ENCODE data around the gene PAX3.

DNA sequence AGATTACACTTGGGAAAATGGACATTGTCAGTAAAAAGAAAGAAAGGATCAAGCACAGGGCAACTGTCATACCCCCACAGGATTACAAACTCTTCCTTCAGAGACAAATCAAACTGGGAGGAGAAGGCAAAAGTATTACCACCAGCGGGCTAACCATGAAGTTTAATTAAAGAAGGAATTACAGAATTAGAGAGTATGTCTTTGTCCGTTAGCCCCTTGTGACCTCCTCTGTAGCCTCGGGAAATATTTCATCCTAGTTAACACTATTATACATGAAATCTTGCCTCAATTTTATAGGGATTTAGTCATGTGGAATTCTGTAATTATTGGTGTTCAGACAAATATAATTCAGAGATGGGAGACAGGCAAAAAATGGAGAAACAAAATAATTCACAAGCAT is 60.7 kb downstream of the PAX3 start:
- TF ChIP-seq POLR2A (IDR thresholded peaks at IDR 0.05) (no peak), POLR2AphosphoS5 (IDR thresholded peaks at IDR 0.05) (no peak)
- TF ChIP-seq, protein P1, sequence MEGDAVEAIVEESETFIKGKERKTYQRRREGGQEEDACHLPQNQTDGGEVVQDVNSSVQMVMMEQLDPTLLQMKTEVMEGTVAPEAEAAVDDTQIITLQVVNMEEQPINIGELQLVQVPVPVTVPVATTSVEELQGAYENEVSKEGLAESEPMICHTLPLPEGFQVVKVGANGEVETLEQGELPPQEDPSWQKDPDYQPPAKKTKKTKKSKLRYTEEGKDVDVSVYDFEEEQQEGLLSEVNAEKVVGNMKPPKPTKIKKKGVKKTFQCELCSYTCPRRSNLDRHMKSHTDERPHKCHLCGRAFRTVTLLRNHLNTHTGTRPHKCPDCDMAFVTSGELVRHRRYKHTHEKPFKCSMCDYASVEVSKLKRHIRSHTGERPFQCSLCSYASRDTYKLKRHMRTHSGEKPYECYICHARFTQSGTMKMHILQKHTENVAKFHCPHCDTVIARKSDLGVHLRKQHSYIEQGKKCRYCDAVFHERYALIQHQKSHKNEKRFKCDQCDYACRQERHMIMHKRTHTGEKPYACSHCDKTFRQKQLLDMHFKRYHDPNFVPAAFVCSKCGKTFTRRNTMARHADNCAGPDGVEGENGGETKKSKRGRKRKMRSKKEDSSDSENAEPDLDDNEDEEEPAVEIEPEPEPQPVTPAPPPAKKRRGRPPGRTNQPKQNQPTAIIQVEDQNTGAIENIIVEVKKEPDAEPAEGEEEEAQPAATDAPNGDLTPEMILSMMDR (IDR thresholded peaks at IDR 0.05): no peak

Data from prostate gland (tissue), 2 donors.